Middle frontal gyrus (tissue), 1 donor: Measurements from ENCODE around the gene LRRC8E.
"Not testable (repeated sequence)": the region's sequence is repeated elsewhere in the genome, so short reads cannot be mapped to it uniquely, and the experiment has no call there.

Experiments used
- DNase-seq: peaks from one replicate; pipeline ENCODE4 v3.0.0-alpha.2; 2015; ENCODE audit warnings: low spot score; ENCODE audit errors: extremely low spot score

Gene LRRC8E

DNA sequence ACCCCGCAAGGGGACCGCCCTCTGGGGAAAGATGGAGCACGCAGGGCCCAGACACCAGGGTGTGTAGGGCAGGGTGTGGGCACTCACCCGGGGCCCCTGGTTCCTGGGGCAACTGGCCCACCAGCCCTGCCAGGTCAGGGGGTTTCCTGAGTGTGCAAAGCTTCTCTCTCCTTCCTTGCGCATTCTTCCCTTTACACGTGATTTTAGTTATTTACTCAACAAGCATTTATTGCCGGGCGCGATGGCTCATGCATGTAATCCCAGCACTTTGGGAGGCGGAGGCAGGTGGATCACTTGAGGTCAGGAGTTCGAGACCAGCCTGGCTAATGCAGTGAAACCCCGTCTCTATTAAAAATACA, 34.6 kb upstream of the LRRC8E start:
- no peak for DNase-seq

DNA sequence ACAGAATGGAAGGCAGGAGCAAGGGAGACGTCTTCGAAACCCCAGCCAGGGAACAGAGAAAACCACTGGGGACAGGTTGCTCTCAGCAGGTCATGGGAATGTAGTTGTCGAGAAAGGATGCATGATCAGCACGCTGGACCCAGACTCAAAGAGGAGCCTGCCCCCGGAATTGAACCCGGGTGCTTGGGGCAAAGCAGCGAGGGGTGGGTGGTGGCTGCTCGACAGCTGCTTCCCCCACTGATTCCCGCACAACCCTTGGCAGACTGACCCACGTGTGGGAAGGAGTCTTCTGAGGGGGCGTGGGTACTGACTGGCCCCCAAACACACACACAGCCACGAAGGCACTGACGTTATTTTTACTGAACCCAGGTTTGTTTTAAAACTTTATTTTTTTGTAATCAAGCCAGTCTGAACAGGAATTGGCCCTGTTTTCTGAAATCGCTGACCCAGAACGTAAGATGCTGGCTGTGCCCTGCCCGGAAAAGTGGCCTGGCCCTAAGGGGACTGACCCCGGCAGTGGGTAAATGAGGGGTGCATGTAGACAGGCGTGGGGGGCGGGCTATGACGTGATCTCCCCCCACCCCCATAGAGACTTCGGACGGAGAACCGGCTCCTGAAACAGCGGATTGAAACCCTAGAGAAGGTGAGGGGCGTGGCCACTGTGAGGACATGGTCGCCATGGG, 32.7 kb upstream of the LRRC8E start:
- DNase-seq: no peak

DNA sequence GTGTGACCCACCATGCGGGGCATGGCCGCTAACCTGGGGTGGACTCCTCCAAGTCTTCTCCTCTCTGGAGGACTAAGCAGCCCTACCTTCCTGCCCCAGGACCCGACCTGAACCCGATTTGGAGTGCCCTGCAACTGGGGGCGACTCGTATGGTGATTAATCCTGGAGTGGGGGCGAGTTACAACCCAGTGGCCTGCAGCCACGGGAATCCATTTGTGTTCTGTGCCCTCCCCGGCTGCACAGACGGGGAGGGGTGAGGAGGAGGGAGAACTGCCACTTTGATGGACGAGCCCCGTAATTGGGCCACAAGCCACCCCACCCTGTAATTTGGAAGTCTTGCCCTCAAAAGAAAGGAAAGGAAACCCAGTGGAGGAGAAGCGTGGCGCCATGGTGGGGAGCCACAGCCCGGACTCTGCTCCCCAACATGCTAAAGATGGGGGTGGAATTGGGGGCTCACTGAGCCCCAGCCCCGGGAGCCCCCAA, 32.2 kb upstream of the LRRC8E start:
- no peak for DNase-seq

DNA sequence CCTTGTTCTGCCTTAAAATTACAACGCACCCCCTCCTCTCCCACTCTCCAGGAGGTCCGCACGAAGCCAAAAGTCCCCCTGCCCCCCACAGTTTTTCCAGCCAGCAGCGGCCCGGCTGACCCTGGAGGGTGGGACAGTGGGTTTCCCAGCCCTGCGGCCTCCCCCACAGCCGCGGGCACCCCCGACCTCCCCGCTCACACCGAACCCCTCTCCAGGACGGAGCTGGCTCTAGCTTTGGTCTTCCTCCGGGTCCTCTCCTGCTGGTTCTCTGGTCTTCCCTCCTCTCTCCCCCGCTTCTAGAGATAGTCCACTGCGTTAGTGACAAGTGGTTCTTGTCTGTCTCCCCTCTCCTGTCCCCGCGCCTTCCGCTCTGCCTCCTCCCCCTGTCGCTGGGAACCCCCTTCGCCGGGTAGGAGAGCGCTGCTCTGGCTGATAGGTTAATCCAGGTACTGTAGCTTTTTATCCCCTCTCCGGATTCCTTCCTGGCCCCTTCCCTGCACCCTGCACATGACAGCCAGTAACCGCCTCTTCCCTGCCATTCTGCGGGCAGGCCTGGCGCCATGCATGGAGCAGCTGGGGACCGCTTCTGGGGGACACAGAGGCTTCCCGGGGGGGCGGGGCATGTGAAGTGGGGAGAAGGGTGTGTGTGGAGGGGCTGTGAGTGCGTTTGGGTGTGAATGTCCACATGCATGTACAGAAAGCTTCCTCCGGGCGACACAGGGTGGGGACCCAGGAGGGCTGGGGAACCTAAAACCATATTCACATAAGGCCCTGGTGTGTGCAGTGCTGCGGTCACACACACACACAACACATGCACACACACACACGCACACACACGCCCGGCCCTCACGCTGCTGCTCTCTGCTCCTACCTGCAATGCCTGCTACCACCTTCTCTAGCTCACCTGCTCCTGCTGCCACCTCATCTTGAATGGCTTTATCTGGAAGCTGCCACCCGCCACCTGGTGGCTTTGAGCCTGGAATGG, 31.3 kb upstream of the LRRC8E start:
- no peak for DNase-seq

DNA sequence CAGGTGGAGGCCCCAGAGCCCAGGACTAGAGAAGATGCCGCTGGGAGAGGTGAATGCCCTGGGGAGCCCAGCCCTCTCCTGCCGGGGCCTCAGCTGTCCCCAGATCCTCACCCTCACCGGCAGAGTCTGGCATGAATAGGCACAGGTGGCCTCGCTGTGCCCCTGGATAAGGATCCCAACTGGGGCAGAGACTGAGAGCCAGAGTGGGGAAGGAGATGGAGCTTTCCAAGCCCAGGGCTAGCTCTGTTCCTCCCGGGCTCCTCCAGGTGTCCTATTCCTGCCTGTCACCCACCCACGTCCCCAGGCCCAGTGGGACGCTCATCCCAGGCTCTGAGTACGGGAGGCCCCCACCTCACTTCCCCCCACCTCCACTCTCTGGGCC, 30.6 kb upstream of the LRRC8E start:
- DNase-seq: no peak

DNA sequence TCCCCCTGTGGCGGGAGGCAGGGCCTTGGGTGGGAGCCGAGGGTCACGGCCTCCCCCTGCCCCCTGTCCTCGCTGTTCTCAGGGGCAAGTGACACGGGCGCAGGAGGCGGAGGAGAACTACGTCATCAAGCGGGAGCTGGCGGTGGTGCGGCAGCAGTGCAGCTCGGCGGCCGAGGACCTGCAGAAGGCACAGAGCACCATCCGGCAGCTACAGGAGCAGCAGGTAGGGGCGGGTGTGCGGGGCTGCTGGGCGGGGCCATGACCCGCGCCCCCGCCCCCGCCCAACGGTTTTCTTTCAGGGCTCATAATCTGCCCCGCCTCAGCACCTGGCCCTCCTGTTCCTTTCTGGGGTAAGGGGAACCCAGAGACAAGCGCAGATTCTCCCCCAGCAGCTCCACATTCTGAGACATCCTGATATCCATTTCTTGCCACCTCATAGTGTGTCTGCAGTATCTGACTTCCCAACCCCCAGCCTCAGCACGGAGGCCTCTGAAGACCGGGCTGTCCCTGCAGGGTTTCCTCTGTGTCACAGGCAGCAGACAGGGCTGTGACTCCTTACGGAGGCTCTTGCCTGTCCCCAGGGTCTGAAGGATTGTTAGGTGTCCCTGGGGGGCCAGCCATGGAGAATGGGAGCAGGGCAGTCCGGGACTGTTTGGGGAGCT, 30.1 kb upstream of the LRRC8E start:
- no peak for DNase-seq

DNA sequence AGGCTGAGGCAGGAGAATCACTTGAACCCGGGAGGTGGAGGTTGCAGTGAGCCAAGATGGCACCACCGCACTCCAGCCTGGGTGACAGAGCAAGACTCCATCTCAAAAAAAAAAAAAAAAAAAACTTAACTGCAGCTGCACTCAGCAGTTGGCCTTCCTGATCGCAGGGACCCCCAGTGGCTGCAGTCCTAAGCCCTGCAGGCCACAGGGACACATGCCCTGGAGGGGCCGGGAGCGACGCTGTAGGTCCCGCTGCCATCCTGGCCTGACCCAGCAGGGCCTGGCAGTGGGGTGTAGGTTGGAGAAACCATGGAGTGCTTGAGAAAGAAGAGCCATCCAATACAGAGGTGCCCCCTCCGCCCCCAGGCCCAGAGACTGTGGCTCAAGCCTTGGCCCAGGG, 29.2 kb upstream of the LRRC8E start:
- not testable (repeated sequence) for DNase-seq

DNA sequence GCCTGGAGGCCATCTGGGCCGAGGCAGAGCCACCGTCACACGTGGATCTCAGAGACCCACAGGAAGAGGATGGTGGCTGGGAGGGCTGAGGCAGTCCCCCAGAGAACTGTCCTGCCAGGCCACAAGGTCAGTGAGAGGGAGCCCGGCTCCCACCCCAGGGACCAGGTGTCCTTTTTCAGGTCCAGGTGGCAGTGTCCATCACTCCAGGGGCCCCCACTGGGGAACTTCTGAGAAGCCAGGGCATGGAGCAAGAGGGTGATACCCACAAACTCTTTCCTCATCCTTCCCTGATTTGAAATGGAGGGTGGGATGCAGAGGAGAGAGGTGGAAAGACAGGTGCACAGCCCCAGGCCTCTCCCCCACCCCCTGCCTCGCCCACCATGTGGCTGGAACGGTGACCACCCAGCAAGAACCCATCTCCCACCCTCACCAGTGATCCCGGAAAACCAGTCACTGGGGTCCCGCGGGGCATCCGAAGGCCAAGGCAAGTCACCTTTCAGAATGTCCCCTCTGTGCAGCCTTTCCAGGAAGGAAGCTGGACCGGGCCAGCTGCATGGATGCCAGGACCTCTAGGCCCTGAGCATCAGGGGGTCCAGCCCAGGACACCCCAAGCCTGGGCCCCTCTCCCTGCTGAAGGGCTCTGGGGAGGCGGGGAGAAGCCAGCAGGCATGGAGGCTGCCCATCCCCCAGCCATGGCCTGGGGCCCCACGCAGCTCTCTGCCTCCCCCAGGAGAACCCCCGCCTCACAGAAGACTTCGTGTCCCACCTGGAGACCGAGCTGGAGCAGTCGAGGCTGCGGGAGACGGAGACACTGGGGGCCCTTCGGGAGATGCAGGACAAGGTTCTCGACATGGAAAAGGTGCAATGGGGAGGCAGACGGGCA, 28.2 kb upstream of the LRRC8E start:
- DNase-seq: no peak

DNA sequence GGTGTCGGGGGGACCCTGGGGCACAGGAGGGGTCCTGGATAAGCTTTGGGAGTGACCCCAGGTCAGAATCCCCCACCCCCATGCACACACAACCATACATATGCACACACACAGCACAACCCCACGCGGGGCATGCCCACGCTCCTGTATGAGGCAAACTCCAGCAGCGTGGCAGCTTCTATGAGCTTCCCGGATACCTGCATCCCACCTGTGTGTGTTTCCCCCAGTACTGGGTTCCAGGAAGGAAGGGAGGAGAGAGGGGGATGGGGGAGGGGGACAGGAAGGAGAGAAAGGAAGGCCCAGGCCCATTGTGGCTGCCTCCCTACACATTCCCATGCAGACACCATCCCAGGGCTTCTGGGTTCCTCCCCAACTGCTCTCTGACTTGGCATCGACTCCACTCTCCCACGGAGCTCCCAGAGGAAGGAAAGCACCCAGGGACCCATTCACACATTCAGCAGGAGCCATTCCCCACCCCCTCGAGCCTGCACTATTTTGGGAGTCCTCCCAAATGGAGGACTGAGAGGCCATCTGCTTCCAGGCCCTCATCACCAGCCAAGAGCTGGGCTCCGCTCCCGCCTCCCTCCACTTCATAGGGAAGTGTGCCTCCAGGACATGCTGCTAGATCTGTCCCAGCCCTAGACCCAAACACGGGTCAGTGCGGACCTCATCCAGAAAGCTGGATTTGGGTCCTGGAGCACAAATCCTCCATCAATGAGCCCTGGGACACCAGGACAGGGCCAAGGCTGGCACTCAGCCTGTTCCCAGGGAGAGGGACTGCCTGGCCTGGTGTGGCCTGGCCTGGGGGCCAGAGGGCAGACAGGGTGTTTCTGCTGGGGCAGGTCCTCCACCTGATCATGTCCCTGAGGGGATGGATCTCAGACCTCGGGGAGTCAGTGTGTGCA, 27.3 kb upstream of the LRRC8E start:
- peak; percentile 66 for DNase-seq

DNA sequence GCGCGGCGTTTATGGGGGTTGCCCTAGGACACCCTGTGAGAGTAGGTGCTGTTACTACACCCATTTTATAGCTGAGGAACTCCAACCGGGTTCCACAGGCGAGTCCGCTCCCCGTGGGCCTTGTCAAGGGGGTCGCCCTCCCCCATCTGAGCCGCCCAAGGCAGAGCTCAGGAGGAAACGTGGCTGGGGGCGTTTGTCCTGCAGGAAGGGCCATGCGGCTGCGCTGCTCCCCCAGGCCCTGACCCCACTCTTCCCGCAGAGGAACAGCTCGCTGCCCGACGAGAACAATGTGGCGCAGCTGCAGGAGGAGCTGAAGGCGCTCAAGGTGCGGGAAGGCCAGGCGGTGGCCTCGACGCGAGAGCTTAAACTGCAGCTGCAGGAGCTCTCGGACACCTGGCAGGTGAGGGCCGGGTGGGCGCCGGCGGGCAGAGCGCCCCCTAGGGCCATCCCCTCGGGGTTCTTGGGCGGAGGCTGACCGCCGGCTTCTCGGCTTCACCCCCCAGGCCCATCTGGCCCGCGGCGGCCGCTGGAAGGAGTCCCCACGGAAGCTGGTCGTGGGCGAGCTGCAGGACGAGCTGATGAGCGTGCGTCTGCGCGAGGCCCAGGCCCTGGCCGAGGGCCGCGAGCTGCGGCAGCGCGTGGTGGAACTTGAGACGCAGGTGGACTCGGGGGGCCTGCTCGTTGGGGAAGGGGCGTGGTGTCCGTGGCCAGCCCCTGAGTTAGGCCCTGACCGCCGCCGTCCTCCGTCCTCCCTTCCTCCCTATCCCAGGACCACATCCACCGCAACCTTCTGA, 26.5 kb upstream of the LRRC8E start:
- no peak for DNase-seq

DNA sequence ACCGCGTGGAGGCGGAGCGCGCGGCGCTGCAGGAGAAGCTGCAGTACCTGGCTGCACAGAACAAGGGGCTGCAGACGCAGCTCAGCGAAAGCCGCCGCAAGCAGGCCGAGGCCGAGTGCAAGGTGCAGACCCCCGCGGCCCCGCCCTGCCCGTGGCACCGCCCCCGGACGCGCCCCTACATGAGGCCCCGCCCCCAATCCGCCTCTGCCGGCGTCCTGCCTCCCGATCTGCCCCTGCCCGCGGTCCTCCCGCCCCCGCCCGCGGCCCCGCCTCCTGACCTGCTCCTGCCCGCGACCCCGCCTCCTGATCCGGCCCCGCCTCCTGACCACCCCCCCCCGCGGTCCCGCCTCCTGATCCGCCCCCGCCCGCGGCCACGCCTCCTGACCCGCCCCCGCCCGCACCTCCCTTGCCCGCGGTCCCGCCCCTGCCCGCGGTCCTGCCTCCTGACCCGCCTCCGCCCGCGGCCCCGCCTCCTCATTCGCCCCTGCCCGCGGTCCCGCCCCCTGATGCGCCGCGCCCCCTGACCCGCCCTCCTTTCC, 25.8 kb upstream of the LRRC8E start:
- DNase-seq: no peak

DNA sequence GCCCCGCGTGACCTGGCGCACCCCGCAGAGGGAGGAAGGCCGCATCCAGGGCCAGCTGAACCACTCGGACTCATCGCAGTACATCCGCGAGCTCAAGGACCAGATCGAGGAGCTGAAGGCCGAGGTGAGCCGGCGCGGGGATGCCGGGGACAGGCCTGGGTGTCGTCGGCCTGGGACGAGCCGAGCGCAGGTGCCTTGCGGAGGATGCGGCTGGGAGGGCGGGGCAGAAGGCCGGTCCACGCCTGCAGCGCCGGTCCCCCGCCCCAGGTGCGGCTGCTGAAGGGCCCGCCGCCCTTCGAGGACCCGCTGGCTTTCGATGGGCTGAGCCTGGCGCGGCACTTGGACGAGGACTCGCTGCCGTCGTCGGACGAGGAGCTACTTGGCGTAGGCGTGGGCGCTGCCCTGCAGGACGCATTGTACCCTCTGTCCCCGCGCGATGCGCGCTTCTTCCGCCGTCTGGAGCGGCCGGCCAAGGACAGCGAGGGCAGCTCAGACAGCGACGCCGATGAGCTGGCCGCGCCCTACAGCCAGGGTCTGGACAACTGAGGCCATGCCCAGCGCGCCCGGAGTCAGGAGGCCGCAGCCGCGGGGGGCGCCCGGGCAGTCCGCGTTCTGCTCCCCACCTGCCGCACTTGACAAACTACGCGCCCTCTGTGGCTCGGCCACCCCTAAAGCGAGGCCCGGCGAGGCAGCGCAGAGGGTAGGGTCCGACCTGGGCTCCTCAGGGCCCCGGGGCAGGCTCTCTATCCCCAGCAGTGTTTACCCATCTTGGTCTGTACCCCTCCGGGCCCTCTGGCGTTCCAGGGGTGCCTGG, 24.9 kb upstream of the LRRC8E start:
- DNase-seq: no peak

DNA sequence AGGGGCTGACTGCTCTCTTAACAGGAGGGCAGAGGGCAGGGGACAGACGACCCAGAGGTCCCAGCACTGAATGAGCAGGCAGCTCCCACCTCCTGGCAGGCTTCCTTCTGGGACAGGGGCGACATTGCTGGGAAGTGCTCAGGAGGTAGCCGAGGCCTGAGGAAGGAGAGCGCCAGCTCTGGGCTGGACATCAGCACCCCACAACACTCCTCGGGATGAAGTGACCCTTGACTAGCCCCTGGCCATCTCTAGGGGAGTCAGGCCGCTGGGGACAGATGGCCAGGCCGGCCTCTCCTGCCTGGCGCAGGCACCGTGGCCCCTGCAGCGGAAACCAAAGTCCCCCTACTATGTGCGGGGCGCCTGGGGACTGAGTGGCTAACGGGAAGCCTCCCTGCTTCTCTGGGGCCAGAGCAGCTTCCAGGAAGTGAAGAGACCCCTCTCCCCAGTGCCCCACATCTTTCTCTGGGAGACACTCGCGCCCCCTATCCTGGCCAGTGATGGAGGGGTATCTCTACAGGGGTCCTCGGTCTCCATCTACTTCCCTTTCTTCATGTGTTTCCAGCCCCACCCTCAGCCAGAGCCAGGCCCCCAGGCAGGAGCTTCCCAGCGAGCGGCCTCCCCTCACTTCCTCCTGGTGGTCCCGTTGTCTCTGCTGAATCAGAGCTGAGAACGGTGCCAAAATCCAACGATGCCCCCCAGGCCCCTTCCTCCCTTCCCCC, 24.2 kb upstream of the LRRC8E start:
- no peak for DNase-seq

DNA sequence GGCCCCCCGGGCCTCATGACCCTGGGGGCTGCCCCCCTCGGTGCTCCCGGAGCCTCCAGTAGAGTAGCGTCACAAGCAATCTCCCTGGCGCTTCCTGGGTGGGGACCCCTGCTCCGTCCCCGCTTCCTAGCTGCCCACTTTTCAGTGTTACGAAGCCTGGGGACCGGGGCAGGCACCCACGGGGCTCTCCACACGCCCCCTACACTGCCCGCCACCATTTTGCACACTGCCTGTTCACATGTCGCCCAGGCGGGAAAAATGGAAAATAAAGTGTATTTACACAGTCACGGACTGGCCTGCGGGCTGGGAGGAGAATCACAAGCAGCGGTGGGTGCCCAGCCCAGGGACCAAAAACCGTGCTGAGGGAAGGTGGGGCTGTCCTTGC, 23.6 kb upstream of the LRRC8E start:
- no peak for DNase-seq

DNA sequence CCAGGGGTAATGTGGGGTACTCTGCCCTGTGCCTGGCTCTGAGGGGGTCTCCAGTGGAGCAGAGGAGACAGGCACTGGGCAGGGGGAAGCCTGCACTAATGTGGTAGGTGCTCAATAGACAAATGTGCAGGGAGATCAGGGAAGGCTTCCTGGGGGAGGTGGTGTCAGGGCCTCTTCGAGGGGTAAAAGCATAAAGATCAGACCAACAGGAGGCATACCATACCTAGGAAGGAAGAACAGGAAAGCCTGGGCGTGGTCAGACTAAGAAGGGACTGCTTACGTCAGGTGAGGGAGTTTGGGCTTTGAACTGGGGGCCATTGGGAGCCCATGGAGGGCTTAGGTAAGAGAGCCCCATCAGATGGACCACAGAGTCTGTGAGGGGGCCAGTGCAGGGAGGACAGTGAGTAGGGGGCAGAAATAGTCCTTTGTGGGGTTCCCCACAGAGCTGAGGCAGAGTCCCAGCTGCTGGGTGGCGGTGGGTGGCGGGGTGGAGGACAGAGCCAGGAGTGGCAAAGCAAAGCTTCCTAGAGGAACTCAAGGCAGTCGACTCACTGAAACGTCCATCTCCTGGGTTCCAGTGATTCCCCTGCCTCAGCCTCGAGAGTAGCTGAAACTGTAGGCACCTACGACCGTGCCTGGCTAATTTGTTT, 22.9 kb upstream of the LRRC8E start:
- DNase-seq: no peak

DNA sequence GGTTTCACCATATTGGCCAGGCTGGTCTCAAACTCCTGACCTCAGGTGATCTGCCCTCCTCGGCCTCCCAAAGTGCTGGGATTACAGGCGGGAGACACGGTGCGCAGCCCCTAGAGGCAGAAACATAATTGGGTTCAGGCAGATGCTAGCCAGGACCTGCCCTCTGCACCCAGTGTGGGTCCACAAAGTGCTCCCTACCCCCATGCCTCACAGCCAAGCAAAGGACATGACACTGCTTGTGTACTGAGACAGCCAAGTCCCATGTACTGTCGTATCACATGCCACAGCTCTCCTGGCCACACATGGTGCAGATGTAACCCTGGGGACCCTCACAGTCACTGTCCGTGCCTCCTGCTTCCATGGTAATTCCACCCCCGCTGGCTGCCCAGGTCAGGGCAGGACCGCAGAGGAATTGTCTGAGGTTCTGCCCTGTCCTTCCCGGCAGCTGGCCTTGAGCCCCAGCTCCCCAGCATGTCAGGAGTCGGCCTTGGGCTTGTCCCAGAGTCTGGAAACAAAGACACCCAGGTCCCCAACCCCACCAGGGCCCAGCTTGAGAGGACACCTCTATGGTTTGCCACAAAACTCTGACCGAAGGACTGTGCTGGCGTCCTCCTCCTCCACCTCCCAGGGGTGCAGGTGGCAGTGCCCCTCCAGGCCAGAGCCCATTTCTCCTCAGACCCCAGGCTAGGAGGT, 21.8 kb upstream of the LRRC8E start:
- no peak for DNase-seq
